GM15510 (cell line): ENCODE results near the gene MMP14.

Experiments used
- POLR2A ChIP-seq: IDR thresholded peaks from 3 replicates; pipeline ENCODE4 v1.6.1; 2011; ENCODE audit warnings: borderline replicate concordance; ENCODE audit not compliant: insufficient read length; ENCODE audit errors: extremely low read depth

Gene MMP14

GRCh38 chr14:22836301-22837113, at the start of gene MMP14:
TSS of gene MMP14 (plus strand) at chr14:22836585. CDS start at chr14:22836818, 233 bp downstream.
- TF ChIP-seq POLR2A = no peak

GRCh38 chr14:22786685-22787084, 49.7 kb upstream of the MMP14 start:
- no peak for TF ChIP-seq POLR2A

- TF ChIP-seq POLR2A = no peak
These were observed 45.1 kb upstream of the MMP14 start for GRCh38 chr14:22791301-22791700.

GRCh38 chr14:22792158-22792557, 44.2 kb upstream of the MMP14 start:
- no peak for TF ChIP-seq POLR2A

GRCh38 chr14:22793976-22794375, 42.4 kb upstream of the MMP14 start:
- no peak for TF ChIP-seq POLR2A

- TF ChIP-seq POLR2A = no peak
These were observed 41.8 kb upstream of the MMP14 start for GRCh38 chr14:22794551-22794951.

GRCh38 chr14:22796087-22796707, 40.2 kb upstream of the MMP14 start:
- TF ChIP-seq POLR2A = no peak

- TF ChIP-seq POLR2A = no peak
These were observed 39.1 kb upstream of the MMP14 start for GRCh38 chr14:22797017-22797917.

GRCh38 chr14:22798528-22798927, 37.9 kb upstream of the MMP14 start:
- TF ChIP-seq POLR2A = no peak

- TF ChIP-seq POLR2A = no peak
These were observed 36.0 kb upstream of the MMP14 start for GRCh38 chr14:22800346-22800745.

- no peak for TF ChIP-seq POLR2A
These were observed 34.7 kb upstream of the MMP14 start for GRCh38 chr14:22801716-22802115.

GRCh38 chr14:22802860-22803686, 33.3 kb upstream of the MMP14 start:
- no peak for TF ChIP-seq POLR2A

- no peak for TF ChIP-seq POLR2A
These were observed 32.8 kb upstream of the MMP14 start for GRCh38 chr14:22803687-22803974.

GRCh38 chr14:22807432-22808087, 28.8 kb upstream of the MMP14 start:
- TF ChIP-seq POLR2A = no peak
